H1 (cell line): ENCODE measurements around the gene APP. TPM values are rescaled to one million over a fixed set of nuclear protein-coding genes. Genes with fewer than 3 reads are reported as not detected.

Source experiments
- CTCF ChIA-PET: fragments of 300-600 bp; sonication (Branson Sonifier 250); formaldehyde crosslinking; loops from one replicate; lab custom pipeline; 2021; ENCODE audit not compliant: partially characterized antibody; lab: Charles Lee
- POLR2A ChIA-PET: fragments of 300-600 bp; sonication (Branson Sonifier 250); formaldehyde crosslinking; loops from one replicate; lab custom pipeline; 2021; ENCODE audit warnings: inconsistent platforms; ENCODE audit not compliant: partially characterized antibody; lab: Charles Lee
- DNase-seq, 2 experiments: peaks; one replicate each; pipeline versions ENCODE4 v3.0.0 to v3.0.0-alpha.2; 2010 to 2022; ENCODE audit warnings: low spot score in 2 of 2, low read depth in 1 of 2, mixed read lengths in 1 of 2
- FAIRE-seq: peaks from 2 replicates; lab custom pipeline; 2011; peaks lifted over from hg19 to GRCh38; lab: Jason Lieb, UNC
- H2AFZ ChIP-seq: 2 replicates; pipeline ENCODE4 v1.8.1; 2012; ENCODE audit warnings: low read length, inconsistent platforms
- H2AK5ac ChIP-seq: 2 replicates; pipeline ENCODE4 v1.6.1; 2013; ENCODE audit warnings: low read depth, low read length
- H2BK120ac ChIP-seq: replicated peaks from 2 replicates; pipeline ENCODE3; 2013; ENCODE audit warnings: low read depth, low read length, inconsistent platforms
- H2BK12ac ChIP-seq: 2 replicates; pipeline ENCODE4 v1.6.1; 2013; ENCODE audit warnings: low read depth, low read length
- H2BK15ac ChIP-seq: 2 replicates; pipeline ENCODE4 v1.6.1; 2013; ENCODE audit warnings: low read length
- H2BK20ac ChIP-seq: 2 replicates; pipeline ENCODE4 v1.6.1; 2013; ENCODE audit warnings: low read length
- H2BK5ac ChIP-seq: 2 replicates; pipeline ENCODE4 v1.6.1; 2013; ENCODE audit warnings: low read depth, low read length
- H3K14ac ChIP-seq: 2 replicates; pipeline ENCODE4 v1.6.1; 2013; ENCODE audit warnings: inconsistent platforms; ENCODE audit not compliant: insufficient read length
- H3K18ac ChIP-seq: 2 replicates; pipeline ENCODE4 v1.6.1; 2013; ENCODE audit warnings: low read length; ENCODE audit errors: extremely low read depth
- H3K23ac ChIP-seq: 2 replicates; pipeline ENCODE4 v1.6.1; 2013; ENCODE audit warnings: inconsistent platforms; ENCODE audit not compliant: insufficient read length
- H3K23me2 ChIP-seq: 2 replicates; pipeline ENCODE4 v1.6.1; 2013; ENCODE audit warnings: low read depth, low read length
- H3K27ac ChIP-seq: 2 replicates; pipeline ENCODE4 v1.6.1; 2011; ENCODE audit warnings: low read depth, low read length, inconsistent platforms
- H3K27me3 ChIP-seq, 4 experiments: replicated peaks in 1 of 4; 1 replicate in 1 of 4; 2 replicates in 3 of 4; pipeline versions ENCODE4 v1.6.1 to v1.8.1; 2011 to 2013; ENCODE audit warnings: low read length in 3 of 4, mild to moderate bottlenecking in 3 of 4, inconsistent platforms in 2 of 4, mixed read lengths in 2 of 4, moderate library complexity in 1 of 4; ENCODE audit not compliant: control insufficient read depth in 3 of 4, insufficient read depth in 3 of 4; ENCODE audit errors: extremely low read depth in 1 of 4
- H3K36me3 ChIP-seq, 4 experiments: 2 replicates each; pipeline versions ENCODE4 v1.6.1 to v1.8.1; 2011 to 2013; ENCODE audit warnings: mild to moderate bottlenecking in 4 of 4, low read length in 3 of 4, moderate library complexity in 2 of 4, control low read depth in 1 of 4, inconsistent platforms in 1 of 4; ENCODE audit not compliant: insufficient read depth in 4 of 4, control insufficient read depth in 2 of 4
- H3K4ac ChIP-seq: replicated peaks from 2 replicates; pipeline ENCODE3; 2013; ENCODE audit warnings: low read length, low read depth, mixed read lengths, inconsistent platforms; ENCODE audit not compliant: insufficient read length
- H3K4me1 ChIP-seq, 4 experiments: replicated peaks in 1 of 4; 1 replicate in 1 of 4; 2 replicates in 3 of 4; pipeline versions ENCODE4 v1.6.1 to v1.8.1; 2011 to 2013; ENCODE audit warnings: low read length in 3 of 4, inconsistent platforms in 2 of 4, mixed read lengths in 1 of 4; ENCODE audit not compliant: insufficient read depth in 4 of 4, control insufficient read depth in 3 of 4
- H3K4me2 ChIP-seq, 2 experiments: 2 replicates each; pipeline versions ENCODE4 v1.6.1 to v1.8.1; 2011 to 2013; ENCODE audit warnings: low read depth in 2 of 2, low read length in 2 of 2, control low read depth in 1 of 2, inconsistent platforms in 1 of 2, mild to moderate bottlenecking in 1 of 2; ENCODE audit not compliant: insufficient read depth in 1 of 2
- H3K4me3 ChIP-seq, 4 experiments: fragments of 200-600, 300-600 bp in 1 of 4; sonication (generic), shearing (Covaris generic), sonication (Bioruptor Twin) in 1 of 4; 2 replicates each; pipeline versions ENCODE4 v1.5.1 to v1.8.1; 2011 to 2016; ENCODE audit warnings: low read length in 4 of 4, low read depth in 3 of 4, control low read depth in 2 of 4, inconsistent platforms in 2 of 4, mild to moderate bottlenecking in 2 of 4, mixed read lengths in 1 of 4, moderate library complexity in 1 of 4; ENCODE audit not compliant: insufficient read depth in 2 of 4; ENCODE audit errors: extremely low read depth in 1 of 4
- H3K56ac ChIP-seq: replicated peaks from 2 replicates; pipeline ENCODE3; 2013; ENCODE audit warnings: low read depth, mild to moderate bottlenecking, mixed read lengths, low read length, inconsistent platforms; ENCODE audit not compliant: insufficient read length
- H3K79me1 ChIP-seq: 2 replicates; pipeline ENCODE4 v1.6.1; 2013; ENCODE audit warnings: low read depth, low read length, control low read depth
- H3K79me2 ChIP-seq, 2 experiments: 2 replicates each; pipeline versions ENCODE4 v1.6.1 to v1.8.1; 2012 to 2013; ENCODE audit warnings: low read length in 2 of 2, mild to moderate bottlenecking in 2 of 2, inconsistent platforms in 1 of 2; ENCODE audit not compliant: insufficient read depth in 2 of 2, control insufficient read depth in 1 of 2
- H3K9ac ChIP-seq, 4 experiments: replicated peaks in 1 of 4; 1 replicate in 1 of 4; 2 replicates in 3 of 4; pipeline versions ENCODE4 v1.6.1 to v1.8.1; 2011 to 2013; ENCODE audit warnings: low read depth in 3 of 4, low read length in 3 of 4, control low read depth in 2 of 4, mild to moderate bottlenecking in 2 of 4, moderate library complexity in 2 of 4, inconsistent platforms in 1 of 4; ENCODE audit errors: extremely low read depth in 1 of 4
- H3K9me3 ChIP-seq, 2 experiments: 2 replicates each; pipeline versions ENCODE4 v1.6.1 to v1.8.1; 2012 to 2013; ENCODE audit warnings: mild to moderate bottlenecking in 2 of 2, moderate library complexity in 2 of 2, control low read depth in 1 of 2, inconsistent platforms in 1 of 2, low read depth in 1 of 2, low read length in 1 of 2, mixed read lengths in 1 of 2; ENCODE audit not compliant: insufficient read depth in 2 of 2
- H4K20me1 ChIP-seq, 2 experiments: replicated peaks in 1 of 2; 2 replicates each; pipeline versions ENCODE3 to v1.8.1; 2011 to 2013; ENCODE audit warnings: inconsistent platforms in 2 of 2, low read length in 2 of 2, mild to moderate bottlenecking in 1 of 2; ENCODE audit not compliant: insufficient read depth in 2 of 2, control insufficient read depth in 1 of 2
- H4K5ac ChIP-seq: 2 replicates; pipeline ENCODE4 v1.6.1; 2013; ENCODE audit warnings: low read length, low read depth, mixed read lengths, inconsistent platforms; ENCODE audit not compliant: insufficient read length
- H4K8ac ChIP-seq: 2 replicates; pipeline ENCODE4 v1.8.0; 2013; ENCODE audit warnings: mild to moderate bottlenecking, moderate library complexity, low read length, inconsistent platforms; ENCODE audit not compliant: insufficient read depth; ENCODE audit errors: extremely low read depth
- H4K91ac ChIP-seq: replicated peaks from 2 replicates; pipeline ENCODE3; 2013; ENCODE audit warnings: low read length, mixed read lengths, inconsistent platforms; ENCODE audit not compliant: insufficient read length
- EGR1 ChIP-seq: IDR thresholded peaks from 2 replicates; pipeline ENCODE4 v1.6.1; 2011; ENCODE audit warnings: low read depth, low read length, borderline replicate concordance
- EP300 ChIP-seq, 2 experiments: IDR thresholded peaks; 1 replicate in 1 of 2; 2 replicates in 1 of 2; pipeline ENCODE4 v1.6.1; 2011 to 2012; ENCODE audit warnings: low read depth in 2 of 2, low read length in 2 of 2, mild to moderate bottlenecking in 2 of 2, borderline replicate concordance in 1 of 2, inconsistent platforms in 1 of 2, moderate library complexity in 1 of 2
- NANOG ChIP-seq: IDR thresholded peaks from 2 replicates; pipeline ENCODE4 v1.6.1; 2011; ENCODE audit warnings: low read length, low read depth, mild to moderate bottlenecking, inconsistent platforms; ENCODE audit not compliant: insufficient read depth, poor library complexity, severe bottlenecking
- WGBS, 2 experiments: shearing (Covaris generic) in 1 of 2; methylation state at CpG; one replicate each; pipeline versions ENCODE4 v1.1.6 to v1.1.7; 2013 to 2015; ENCODE audit warnings: low lambda C conversion rate in 2 of 2, mixed read lengths in 2 of 2, inconsistent platforms in 1 of 2, low coverage in 1 of 2, missing lambda C conversion rate in 1 of 2; ENCODE audit not compliant: insufficient replicate concordance in 2 of 2, insufficient coverage in 1 of 2, insufficient read length in 1 of 2; ENCODE audit errors: extremely low coverage in 1 of 2, missing lambda C conversion rate in 1 of 2; 5-methylcytosine and 5-hydroxymethylcytosine counted together
- polyA plus RNA-seq, 7 experiments: library from polyadenylated mRNA; depleted of rRNA in 3 of 7; stranded (reverse) in 5 of 7; unstranded in 2 of 7; fragments of >200 nt in 5 of 7; fragments of 200-250 nt in 2 of 7; gene quantifications; 1 replicate in 5 of 7; 2 replicates in 1 of 7; 4 replicates in 1 of 7; pipeline versions ENCODE4 v1.2.1 to v1.2.3, GENCODE V29; 2011 to 2013; ENCODE audit warnings: missing spikeins in 2 of 7, mixed read lengths in 2 of 7
- total RNA-seq: library from RNA; stranded (reverse); fragmentation: NEBNext Ultra II Directional; extraction: Animal tissue kit (Norgen Biotek cat#: 25700); gene quantifications from 2 replicates; pipeline ENCODE4 v1.2.1, GENCODE V29; 2021

The APP gene
- total and polyA plus RNA-seq, 2 of the 8 experiments (the other 6 are each of a cell fraction or from before 2014, with no cell fraction given) = 375 to 551 TPM

DNA sequence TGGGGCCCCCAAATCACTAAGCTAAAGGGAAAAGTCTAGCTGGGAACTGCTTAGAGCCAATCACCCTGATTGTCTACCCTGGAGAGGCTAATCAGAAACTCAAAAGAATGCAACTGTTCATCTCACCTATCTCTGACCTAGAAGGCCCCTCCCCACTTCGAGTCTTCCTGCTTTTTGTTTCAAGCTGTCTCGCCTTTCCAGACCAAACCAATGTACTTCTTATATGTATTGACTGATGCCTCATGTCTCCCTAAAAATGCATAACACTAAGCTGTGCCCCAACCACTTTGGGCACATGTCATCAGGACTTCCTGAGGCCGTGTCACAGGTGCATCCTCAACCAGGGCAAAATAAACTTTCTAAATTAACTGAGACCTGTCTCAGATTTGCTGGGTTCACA lies 209.5 kb downstream of the APP start:
- no peak overlapping the region for H2AK5ac ChIP-seq
- H2BK120ac ChIP-seq = no peak overlapping the region
- no peak overlapping the region for H3K23ac ChIP-seq
- H3K79me2 ChIP-seq = peaks cover 0 to 11% of the 10 kb centered on the region in 2 experiments; a peak in 2 of 4 replicates
- DNase-seq = peak in 1 of 2 experiments; percentile 9
- H3K18ac ChIP-seq = no peak overlapping the region
- FAIRE-seq = peak; percentile 42
- no peak overlapping the region for H4K5ac ChIP-seq
- H2BK12ac ChIP-seq = no peak overlapping the region
- no peaks in the 10 kb centered on the region for H3K23me2 ChIP-seq
- H3K4me3 ChIP-seq = peak overlapping the region in 2 of 4 experiments; percentile 3 to 19; a peak in 2 of 8 replicates
- ChIA-PET CTCF (interaction anchor here (0.7 to 2.3 kb wide), 3 partner anchors 14 to 89 kb away, joined by 3 to 6 read pairs (median 4); no protein-coding TSS in a partner anchor), POLR2A (interaction anchor here (0.9 kb wide), 1 partner anchor 38 kb away, joined by 5 read pairs; no protein-coding TSS in a partner anchor)
- H2AFZ ChIP-seq = no peak overlapping the region
- peak overlapping the region; percentile 49 to 56 for H3K4me2 ChIP-seq
- H3K4me1 ChIP-seq = peaks cover 0 to 13% (median 5%) of the 10 kb centered on the region in 4 experiments; a peak in 4 of 7 replicates
- H3K27me3 ChIP-seq = no peaks in the 10 kb centered on the region
- no peaks in the 10 kb centered on the region for H3K9me3 ChIP-seq
- no peak overlapping the region for H2BK5ac ChIP-seq
- no peak overlapping the region for H2BK20ac ChIP-seq
- H3K79me1 ChIP-seq = no peaks in the 10 kb centered on the region; the same call in 1 of the 2 replicates
- H2BK15ac ChIP-seq = no peak overlapping the region
- WGBS, 2 experiments = 20% methylated on average over 3 of the region's 3 CpGs; no CpG with 5 or more reads in 1 of the 2 experiments
- peaks cover 0 to 1% of the 10 kb centered on the region in 2 experiments for H4K20me1 ChIP-seq
- H3K9ac ChIP-seq = no peak overlapping the region
- H3K27ac ChIP-seq = no peak overlapping the region
- H3K4ac ChIP-seq = no peak overlapping the region
- no peak overlapping the region for H4K91ac ChIP-seq
- no peak overlapping the region for H3K56ac ChIP-seq
- H3K14ac ChIP-seq = no peak overlapping the region
- H4K8ac ChIP-seq = no peak overlapping the region
- H3K36me3 ChIP-seq = peaks cover 0 to 22% (median 13%) of the 10 kb centered on the region in 4 experiments; a peak in 6 of 8 replicates
- TF ChIP-seq NANOG = peak; percentile 55
- TF ChIP-seq EGR1 = no peak
- TF ChIP-seq EP300 (IDR thresholded peaks at IDR 0.05; ENCODE audit: borderline replicate concordance in 1 of 2, low read depth in 2 of 2, low read length in 2 of 2) = no peak
